GM23338 (cell line): ENCODE data around the gene NUCB1. TPM values are rescaled to one million over a fixed set of nuclear protein-coding genes. Genes with fewer than 3 reads are reported as not detected.
"Not testable (repeated sequence)": the region's sequence is repeated elsewhere in the genome, so short reads cannot be mapped to it uniquely, and the experiment has no call there.

Experiments
- ATAC-seq: fragments of 200-7000 bp; cut with Tn5 transposase; 3 replicates; pipeline ENCODE4 v1.9.1; 2020
- DNase-seq: peaks from one replicate; pipeline ENCODE4 v3.0.0-alpha.2; 2015; ENCODE audit warnings: low spot score
- H2AFZ ChIP-seq: fragments of 200-600 bp; sonication (generic); 2 replicates; pipeline ENCODE4 v1.8.0; 2016; ENCODE audit warnings: antibody characterized with exemption, mild to moderate bottlenecking, moderate library complexity
- H3F3A ChIP-seq: fragments of 200-600 bp; sonication (generic); replicated peaks from 2 replicates; pipeline ENCODE4 v1.8.0; 2017; ENCODE audit warnings: antibody characterized with exemption, mixed run types, low read depth
- H3K27ac ChIP-seq: fragments of 200-600 bp; sonication (generic); 2 replicates; pipeline ENCODE4 v1.6.1; 2016; ENCODE audit warnings: low read depth
- H3K27me3 ChIP-seq: fragments of 200-600 bp; sonication (generic); 2 replicates; pipeline ENCODE4 v1.8.0; 2016; ENCODE audit warnings: mild to moderate bottlenecking, mixed run types, moderate library complexity; ENCODE audit not compliant: insufficient read depth
- H3K36me3 ChIP-seq: fragments of 200-600 bp; sonication (generic); 2 replicates; pipeline ENCODE4 v1.8.0; 2016; ENCODE audit warnings: mild to moderate bottlenecking; ENCODE audit not compliant: insufficient read depth
- H3K4me1 ChIP-seq: fragments of 200-600 bp; sonication (generic); 2 replicates; pipeline ENCODE4 v1.8.0; 2016; ENCODE audit warnings: mild to moderate bottlenecking, moderate library complexity; ENCODE audit not compliant: insufficient read depth
- H3K4me2 ChIP-seq: fragments of 200-600 bp; sonication (generic); 2 replicates; pipeline ENCODE4 v1.7.1; 2017; ENCODE audit warnings: mixed run types
- H3K4me3 ChIP-seq: fragments of 200-600 bp; sonication (generic); 2 replicates; pipeline ENCODE4 v1.6.1; 2016; ENCODE audit warnings: mixed run types
- H3K79me2 ChIP-seq: fragments of 200-600 bp; sonication (generic); replicated peaks from 2 replicates; pipeline ENCODE4 v1.8.0; 2017; ENCODE audit warnings: mild to moderate bottlenecking; ENCODE audit not compliant: insufficient read depth
- H3K9me2 ChIP-seq: fragments of 200-600 bp; sonication (generic); 2 replicates; pipeline ENCODE4 v1.8.0; 2017; ENCODE audit not compliant: insufficient read depth
- H4K20me1 ChIP-seq: fragments of 200-600 bp; sonication (generic); replicated peaks from 2 replicates; pipeline ENCODE4 v1.8.0; 2017; ENCODE audit warnings: mild to moderate bottlenecking; ENCODE audit not compliant: insufficient read depth
- H3K27ac Mint-ChIP-seq: 2 replicates; pipeline ENCODE4 v1.8.0; 2020; ENCODE audit warnings: inconsistent platforms, mild to moderate bottlenecking, moderate library complexity, mixed read lengths
- H3K27me3 Mint-ChIP-seq: 3 replicates; pipeline ENCODE4 v1.8.0; 2022; ENCODE audit warnings: low read depth, mild to moderate bottlenecking, moderate library complexity, mixed read lengths, inconsistent platforms; ENCODE audit not compliant: insufficient read depth, poor library complexity
- H3K36me3 Mint-ChIP-seq: 3 replicates; pipeline ENCODE4 v1.8.0; 2021; ENCODE audit warnings: low read depth, mild to moderate bottlenecking, inconsistent platforms, moderate library complexity, mixed read lengths
- H3K4me1 Mint-ChIP-seq: 3 replicates; pipeline ENCODE4 v1.8.0; 2020; ENCODE audit warnings: mild to moderate bottlenecking, inconsistent platforms, mixed read lengths
- H3K4me3 Mint-ChIP-seq: 3 replicates; pipeline ENCODE4 v1.8.0; 2021; ENCODE audit warnings: moderate library complexity, mild to moderate bottlenecking, inconsistent platforms, mixed read lengths
- H3K9me3 Mint-ChIP-seq: 3 replicates; pipeline ENCODE4 v1.8.0; 2020; ENCODE audit warnings: moderate library complexity, mild to moderate bottlenecking, inconsistent platforms, mixed read lengths
- POLR2AphosphoS5 ChIP-seq: IDR thresholded peaks from 2 replicates; pipeline ENCODE4 v1.6.1; 2016; ENCODE audit warnings: antibody characterized with exemption, low read depth
- ZNF114 ChIP-seq: fragments of 250-450 bp; sonication (Bioruptor Pico); IDR thresholded peaks from 2 replicates; pipeline ENCODE4 v1.5.0; 2020; ENCODE audit warnings: mild to moderate bottlenecking, moderate library complexity
- polyA plus RNA-seq: library from polyadenylated mRNA; unstranded; fragments of >200 nt; fragmentation: Nextera tagmentation; extraction: Ambion mirVana; gene quantifications from 2 replicates; pipeline ENCODE4 v1.2.1, GENCODE V29; 2016
- total RNA-seq: library from RNA; depleted of rRNA; stranded (reverse); fragments of >200 nt; shearing (Covaris generic); gene quantifications from 2 replicates; pipeline ENCODE4 v1.2.3, GENCODE V29; 2014
- TF ChIP-seq, protein P1 (sequence below): fragments of 250-450 bp; sonication (Bioruptor Pico); IDR thresholded peaks from 2 replicates; pipeline ENCODE4 v1.5.0; 2020; ENCODE audit warnings: mild to moderate bottlenecking, moderate library complexity
- TF ChIP-seq, protein P2 (sequence below): IDR thresholded peaks from one replicate; pipeline ENCODE4 v1.6.1; 2018; ENCODE audit warnings: antibody characterized with exemption; ENCODE audit not compliant: unreplicated experiment

NUCB1 gene
- total and polyA plus RNA-seq, 2 experiments from 2014 or later: 57.1 to 163 TPM

DNA sequence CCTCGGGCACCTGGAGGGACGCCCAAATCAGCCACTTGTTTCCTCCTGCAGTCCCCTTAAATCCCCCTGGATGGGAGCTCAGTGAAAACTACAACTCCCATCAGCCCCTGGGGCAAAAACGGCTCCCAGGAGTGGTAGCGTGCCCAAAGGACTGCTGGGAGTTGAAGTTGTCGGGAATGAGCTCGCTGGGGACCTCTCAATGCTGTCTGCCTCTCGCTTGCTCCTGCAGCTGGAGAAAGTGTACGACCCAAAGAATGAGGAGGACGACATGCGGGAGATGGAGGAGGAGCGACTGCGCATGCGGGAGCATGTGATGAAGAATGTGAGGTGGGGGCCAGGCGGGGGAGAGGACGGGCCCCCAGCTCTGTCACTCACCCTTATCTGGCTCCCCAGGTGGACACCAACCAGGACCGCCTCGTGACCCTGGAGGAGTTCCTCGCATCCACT lies 18.7 kb downstream of the NUCB1 start (continued):
- TF ChIP-seq, protein P1, sequence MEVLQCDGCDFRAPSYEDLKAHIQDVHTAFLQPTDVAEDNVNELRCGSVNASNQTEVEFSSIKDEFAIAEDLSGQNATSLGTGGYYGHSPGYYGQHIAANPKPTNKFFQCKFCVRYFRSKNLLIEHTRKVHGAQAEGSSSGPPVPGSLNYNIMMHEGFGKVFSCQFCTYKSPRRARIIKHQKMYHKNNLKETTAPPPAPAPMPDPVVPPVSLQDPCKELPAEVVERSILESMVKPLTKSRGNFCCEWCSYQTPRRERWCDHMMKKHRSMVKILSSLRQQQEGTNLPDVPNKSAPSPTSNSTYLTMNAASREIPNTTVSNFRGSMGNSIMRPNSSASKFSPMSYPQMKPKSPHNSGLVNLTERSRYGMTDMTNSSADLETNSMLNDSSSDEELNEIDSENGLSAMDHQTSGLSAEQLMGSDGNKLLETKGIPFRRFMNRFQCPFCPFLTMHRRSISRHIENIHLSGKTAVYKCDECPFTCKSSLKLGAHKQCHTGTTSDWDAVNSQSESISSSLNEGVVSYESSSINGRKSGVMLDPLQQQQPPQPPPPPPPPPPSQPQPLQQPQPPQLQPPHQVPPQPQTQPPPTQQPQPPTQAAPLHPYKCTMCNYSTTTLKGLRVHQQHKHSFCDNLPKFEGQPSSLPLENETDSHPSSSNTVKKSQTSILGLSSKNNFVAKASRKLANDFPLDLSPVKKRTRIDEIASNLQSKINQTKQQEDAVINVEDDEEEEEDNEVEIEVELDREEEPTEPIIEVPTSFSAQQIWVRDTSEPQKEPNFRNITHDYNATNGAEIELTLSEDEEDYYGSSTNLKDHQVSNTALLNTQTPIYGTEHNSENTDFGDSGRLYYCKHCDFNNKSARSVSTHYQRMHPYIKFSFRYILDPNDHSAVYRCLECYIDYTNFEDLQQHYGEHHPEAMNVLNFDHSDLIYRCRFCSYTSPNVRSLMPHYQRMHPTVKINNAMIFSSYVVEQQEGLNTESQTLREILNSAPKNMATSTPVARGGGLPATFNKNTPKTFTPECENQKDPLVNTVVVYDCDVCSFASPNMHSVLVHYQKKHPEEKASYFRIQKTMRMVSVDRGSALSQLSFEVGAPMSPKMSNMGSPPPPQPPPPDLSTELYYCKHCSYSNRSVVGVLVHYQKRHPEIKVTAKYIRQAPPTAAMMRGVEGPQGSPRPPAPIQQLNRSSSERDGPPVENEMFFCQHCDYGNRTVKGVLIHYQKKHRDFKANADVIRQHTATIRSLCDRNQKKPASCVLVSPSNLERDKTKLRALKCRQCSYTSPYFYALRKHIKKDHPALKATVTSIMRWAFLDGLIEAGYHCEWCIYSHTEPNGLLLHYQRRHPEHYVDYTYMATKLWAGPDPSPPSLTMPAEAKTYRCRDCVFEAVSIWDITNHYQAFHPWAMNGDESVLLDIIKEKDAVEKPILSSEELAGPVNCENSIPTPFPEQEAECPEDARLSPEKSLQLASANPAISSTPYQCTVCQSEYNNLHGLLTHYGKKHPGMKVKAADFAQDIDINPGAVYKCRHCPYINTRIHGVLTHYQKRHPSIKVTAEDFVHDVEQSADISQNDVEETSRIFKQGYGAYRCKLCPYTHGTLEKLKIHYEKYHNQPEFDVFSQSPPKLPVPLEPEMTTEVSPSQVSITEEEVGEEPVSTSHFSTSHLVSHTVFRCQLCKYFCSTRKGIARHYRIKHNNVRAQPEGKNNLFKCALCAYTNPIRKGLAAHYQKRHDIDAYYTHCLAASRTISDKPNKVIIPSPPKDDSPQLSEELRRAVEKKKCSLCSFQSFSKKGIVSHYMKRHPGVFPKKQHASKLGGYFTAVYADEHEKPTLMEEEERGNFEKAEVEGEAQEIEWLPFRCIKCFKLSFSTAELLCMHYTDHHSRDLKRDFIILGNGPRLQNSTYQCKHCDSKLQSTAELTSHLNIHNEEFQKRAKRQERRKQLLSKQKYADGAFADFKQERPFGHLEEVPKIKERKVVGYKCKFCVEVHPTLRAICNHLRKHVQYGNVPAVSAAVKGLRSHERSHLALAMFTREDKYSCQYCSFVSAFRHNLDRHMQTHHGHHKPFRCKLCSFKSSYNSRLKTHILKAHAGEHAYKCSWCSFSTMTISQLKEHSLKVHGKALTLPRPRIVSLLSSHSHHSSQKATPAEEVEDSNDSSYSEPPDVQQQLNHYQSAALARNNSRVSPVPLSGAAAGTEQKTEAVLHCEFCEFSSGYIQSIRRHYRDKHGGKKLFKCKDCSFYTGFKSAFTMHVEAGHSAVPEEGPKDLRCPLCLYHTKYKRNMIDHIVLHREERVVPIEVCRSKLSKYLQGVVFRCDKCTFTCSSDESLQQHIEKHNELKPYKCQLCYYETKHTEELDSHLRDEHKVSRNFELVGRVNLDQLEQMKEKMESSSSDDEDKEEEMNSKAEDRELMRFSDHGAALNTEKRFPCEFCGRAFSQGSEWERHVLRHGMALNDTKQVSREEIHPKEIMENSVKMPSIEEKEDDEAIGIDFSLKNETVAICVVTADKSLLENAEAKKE (CRISPR knock-in tag): no peak
- TF ChIP-seq ZNF114 (CRISPR knock-in tag) (no peak), POLR2AphosphoS5 (no peak)
- TF ChIP-seq, protein P2, sequence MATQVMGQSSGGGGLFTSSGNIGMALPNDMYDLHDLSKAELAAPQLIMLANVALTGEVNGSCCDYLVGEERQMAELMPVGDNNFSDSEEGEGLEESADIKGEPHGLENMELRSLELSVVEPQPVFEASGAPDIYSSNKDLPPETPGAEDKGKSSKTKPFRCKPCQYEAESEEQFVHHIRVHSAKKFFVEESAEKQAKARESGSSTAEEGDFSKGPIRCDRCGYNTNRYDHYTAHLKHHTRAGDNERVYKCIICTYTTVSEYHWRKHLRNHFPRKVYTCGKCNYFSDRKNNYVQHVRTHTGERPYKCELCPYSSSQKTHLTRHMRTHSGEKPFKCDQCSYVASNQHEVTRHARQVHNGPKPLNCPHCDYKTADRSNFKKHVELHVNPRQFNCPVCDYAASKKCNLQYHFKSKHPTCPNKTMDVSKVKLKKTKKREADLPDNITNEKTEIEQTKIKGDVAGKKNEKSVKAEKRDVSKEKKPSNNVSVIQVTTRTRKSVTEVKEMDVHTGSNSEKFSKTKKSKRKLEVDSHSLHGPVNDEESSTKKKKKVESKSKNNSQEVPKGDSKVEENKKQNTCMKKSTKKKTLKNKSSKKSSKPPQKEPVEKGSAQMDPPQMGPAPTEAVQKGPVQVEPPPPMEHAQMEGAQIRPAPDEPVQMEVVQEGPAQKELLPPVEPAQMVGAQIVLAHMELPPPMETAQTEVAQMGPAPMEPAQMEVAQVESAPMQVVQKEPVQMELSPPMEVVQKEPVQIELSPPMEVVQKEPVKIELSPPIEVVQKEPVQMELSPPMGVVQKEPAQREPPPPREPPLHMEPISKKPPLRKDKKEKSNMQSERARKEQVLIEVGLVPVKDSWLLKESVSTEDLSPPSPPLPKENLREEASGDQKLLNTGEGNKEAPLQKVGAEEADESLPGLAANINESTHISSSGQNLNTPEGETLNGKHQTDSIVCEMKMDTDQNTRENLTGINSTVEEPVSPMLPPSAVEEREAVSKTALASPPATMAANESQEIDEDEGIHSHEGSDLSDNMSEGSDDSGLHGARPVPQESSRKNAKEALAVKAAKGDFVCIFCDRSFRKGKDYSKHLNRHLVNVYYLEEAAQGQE: no peak

DNA sequence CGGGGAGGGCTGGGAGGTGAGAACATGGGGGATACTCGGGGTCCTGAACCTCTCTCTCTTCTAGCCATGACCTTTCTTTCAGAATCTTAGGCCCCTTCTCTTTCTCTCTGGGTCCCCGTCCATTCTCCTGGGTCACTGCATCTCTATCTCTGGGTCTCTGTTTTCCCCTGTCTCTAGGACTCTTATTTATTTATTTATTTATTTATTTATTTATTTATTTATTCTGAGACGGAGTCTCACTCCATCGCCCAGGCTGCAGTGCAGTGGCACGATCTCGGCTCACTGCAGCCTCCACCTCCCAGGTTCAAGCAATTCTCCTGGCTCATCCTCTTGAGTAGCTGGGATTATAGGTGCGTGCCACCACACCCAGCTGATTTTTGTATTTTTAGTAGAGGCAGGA lies 19.2 kb downstream of the NUCB1 start:
- not testable (repeated sequence) for H3K4me3 ChIP-seq, H4K20me1 ChIP-seq, H2AFZ ChIP-seq, H3K4me1 ChIP-seq, H3K4me1 Mint-ChIP-seq, H3K79me2 ChIP-seq, H3K36me3 ChIP-seq, H3K9me3 Mint-ChIP-seq, H3K4me2 ChIP-seq, H3K27me3 Mint-ChIP-seq, H3F3A ChIP-seq, H3K27me3 ChIP-seq, H3K27ac ChIP-seq, ATAC-seq, H3K9me2 ChIP-seq, H3K4me3 Mint-ChIP-seq, DNase-seq, H3K27ac Mint-ChIP-seq
- H3K36me3 Mint-ChIP-seq: peaks cover 23% of the 10 kb centered on the region
